HuH-7.5 (cell line): Measurements from ENCODE around the gene SIMC1.
A peak's percentile ranks its signal among the peaks of the same experiment; 100 is the strongest.

Experiments
- DNase-seq: peaks from one replicate; pipeline ENCODE4 v3.0.0; 2011; ENCODE audit warnings: low spot score

Gene SIMC1

DNA sequence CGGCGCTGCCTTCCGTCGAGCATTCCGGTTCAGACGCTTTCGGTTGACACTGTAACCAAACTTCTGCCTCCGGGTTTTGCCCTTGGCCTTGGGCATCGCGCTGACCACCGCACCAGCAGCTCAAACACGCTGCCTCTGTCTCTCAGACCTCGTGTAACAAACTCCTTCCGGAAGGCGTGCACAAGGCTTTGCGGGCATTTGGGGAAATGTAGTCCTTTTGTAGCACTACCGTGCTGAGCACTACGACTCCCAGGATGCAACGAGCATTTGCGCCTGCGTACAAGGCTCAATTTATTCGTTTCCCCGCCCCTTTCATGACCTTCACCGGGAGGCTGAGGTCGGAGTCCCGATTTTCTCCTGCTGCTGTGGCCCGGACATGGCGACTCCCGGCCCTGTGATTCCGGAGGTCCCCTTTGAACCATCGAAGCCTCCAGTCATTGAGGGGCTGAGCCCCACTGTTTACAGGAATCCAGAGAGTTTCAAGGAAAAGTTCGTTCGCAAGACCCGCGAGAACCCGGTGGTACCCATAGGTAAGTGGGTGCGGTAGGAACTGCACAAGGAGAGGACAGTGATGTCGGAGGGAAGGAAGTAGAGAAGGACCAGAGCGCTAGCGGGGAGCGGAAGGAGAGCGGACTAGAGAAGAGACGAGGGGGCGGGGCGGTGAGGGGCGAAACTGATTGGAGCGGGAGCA, 150.4 kb downstream of the SIMC1 start, which contains the start of the genes HIGD2A and NOP16:
HIGD2A (plus strand) TSS at position 308 of the 691 bp plus-strand sequence; CDS start at position 377, 69 bp downstream.
NOP16 (minus strand) TSS at position 155 of the 691 bp plus-strand sequence; CDS start at position 96, 59 bp downstream.
- peak; percentile 97 for DNase-seq

DNA sequence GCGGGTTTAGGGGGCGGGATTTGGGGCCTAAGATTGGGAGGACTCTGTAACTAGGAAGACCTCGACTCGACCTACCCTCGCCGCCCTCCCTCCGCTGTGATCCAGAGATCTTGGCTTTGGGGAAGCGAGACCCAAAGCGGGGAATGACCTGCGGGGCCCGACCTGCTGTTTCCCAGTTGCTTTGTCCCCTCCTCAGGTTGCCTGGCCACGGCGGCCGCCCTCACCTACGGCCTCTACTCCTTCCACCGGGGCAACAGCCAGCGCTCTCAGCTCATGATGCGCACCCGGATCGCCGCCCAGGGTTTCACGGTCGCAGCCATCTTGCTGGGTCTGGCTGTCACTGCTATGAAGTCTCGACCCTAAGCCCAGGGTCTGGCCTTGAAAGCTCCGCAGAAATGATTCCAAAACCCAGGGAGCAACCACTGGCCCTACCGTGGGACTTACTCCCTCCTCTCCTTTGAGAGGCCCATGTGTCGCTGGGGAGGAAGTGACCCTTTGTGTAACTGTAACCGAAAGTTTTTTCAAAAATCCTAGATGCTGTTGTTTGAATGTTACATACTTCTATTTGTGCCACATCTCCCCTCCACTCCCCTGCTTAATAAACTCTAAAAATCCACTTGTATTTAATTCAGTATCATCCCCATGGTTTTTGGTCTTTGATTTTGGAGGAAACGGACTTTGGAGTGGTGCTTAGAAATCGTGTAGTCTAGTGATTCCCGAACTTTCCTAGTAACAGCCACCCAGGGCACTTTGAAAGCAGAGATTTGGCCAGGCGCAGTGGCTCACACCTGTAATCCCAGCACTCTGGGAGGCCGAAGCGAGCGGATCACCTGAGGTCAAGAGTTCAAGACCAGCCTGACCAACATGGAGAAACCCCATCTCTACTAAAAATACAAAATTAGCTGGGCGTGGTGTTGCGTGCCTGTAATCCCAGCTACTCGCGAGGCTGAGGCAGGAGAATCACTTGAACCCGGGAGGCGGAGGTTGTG, 151.2 kb downstream of the SIMC1 start:
- no peak for DNase-seq

DNA sequence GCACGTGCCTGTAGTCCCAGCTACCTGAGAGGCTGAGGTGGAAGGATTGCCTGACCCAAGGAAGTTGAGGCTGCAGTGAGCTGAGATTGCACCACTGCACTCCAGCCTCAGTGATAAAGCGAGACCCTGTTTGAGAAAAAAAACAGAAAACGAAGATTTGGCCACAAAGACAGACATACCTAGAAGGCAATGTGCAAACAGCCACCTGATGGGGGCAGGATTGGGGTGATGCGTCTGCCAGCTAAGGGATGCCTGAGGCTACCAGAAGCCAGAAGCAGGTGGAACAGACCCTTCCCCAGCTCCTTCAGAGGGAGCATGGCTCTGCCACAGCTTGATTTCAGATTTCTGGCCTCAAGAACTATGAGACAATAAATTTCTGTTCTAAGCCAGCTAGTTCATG, 153.3 kb downstream of the SIMC1 start:
- DNase-seq = no peak

DNA sequence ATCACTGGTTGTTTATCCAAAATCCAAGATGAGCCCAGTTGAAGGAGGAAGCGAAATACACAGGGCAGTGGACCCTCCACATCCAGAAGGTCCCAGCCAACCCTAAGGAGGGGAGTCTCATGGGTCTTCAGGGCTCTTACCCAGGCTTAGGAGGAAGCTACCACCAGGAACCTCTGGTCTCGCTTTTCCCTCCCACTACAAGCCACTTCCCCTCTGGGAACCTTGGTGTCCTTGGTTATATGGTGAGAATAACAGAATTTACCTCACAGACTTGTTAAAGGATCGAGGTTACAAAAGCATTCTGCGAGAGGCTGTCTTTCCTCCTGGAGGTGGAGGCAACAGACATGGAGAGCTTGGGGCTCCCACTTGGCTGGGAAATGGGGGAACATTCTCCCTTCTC, 153.8 kb downstream of the SIMC1 start:
- no peak for DNase-seq

DNA sequence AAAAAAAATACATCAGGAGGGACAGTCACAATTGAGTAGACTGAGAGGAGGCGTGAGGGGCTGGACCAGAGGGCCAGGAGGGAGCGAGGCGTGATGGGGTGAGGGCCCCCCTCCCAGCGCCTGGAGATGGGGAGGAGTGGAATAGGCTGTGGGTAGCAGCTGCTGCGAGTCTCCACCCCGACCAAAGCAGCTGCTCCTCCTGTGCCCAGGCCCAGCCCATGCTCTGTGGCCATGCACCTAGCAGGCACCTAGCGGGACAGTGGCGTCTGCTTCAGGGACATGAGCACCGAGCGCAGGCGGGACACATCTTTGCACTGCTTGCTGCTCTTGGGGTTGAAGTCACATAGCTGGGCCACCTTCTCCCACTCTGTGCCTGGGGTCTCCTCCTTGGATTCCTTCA, 154.3 kb downstream of the SIMC1 start:
- DNase-seq = no peak

DNA sequence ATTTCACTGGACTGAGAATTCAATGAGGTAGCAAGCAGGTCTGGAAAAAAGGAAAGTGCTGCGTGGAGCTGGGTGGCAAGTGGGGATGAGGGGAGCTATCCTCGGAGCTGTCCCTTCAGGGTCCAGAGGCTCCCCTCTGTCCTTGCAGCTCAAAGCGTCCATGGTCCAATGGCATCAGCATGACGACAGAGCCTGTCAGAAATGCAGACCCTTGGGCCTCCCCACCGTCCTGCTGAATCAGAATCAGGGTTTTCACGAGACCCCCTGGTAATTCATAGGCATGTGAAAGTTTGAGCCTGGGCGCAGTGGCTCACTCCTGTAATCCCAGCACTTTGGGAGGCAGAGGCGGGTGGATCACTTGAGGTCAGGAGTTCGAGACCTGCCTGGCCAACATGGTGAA, 155.9 kb downstream of the SIMC1 start:
- DNase-seq = no peak

DNA sequence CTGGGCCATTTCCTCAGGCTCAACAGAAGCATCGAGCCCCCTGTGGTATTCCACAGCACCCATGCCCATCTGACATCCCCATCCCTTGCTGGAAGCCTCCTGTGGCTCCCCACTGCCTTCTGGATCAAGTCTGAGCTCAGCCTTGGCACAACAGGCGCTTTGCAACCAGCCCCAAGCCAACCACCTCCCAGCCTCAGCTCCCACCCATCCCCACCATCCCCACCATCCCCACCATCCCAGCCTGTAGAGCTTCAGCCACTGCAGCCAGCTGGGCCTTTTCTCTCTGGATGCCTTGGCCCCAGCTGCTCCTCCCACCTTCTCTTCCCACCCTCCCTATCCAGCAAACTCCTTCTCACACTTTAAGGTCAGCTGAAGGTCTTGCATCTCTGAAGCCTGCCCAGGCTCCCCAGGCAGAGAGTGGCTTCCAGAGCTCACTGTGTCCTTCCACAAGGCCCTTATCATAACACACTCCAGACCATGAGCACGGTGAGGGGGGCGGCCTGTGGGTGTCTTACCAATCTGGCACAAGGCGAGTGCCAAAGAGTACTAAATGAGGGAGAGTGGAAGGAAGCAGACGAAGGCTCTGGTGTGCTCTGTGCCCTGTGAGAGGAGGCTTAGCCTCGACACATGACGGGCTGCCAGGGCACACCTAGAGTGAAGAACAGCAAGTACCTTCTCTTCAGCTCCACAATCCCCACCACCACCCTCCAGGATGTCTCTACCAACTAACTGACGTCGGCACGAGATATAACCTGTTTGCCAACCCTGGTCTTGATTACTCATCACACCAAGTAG, 156.9 kb downstream of the SIMC1 start:
- DNase-seq = no peak
